WTC11 (cell line): ENCODE measurements around the gene CHD6.

ENCODE experiments used
- ATF1 ChIP-seq: sonication (generic); formaldehyde crosslinking; IDR thresholded peaks from 2 replicates; pipeline ENCODE4 v1.8.1; 2023; ENCODE audit warnings: mild to moderate bottlenecking, moderate library complexity, missing genetic modification reagents
- CREM ChIP-seq: sonication (generic); formaldehyde crosslinking; IDR thresholded peaks from 2 replicates; pipeline ENCODE4 v1.8.1; 2022; ENCODE audit warnings: mild to moderate bottlenecking, missing genetic modification reagents, moderate library complexity
- CTCF ChIP-seq: fragments of 200-600 bp; IDR thresholded peaks from 2 replicates; pipeline ENCODE4 v1.8.0; 2022; ENCODE audit warnings: antibody characterized with exemption
- ESRRA ChIP-seq: sonication (generic); formaldehyde crosslinking; IDR thresholded peaks from 2 replicates; pipeline ENCODE4 v1.8.1; 2022; ENCODE audit warnings: mild to moderate bottlenecking, missing genetic modification reagents, borderline replicate concordance
- SP1 ChIP-seq: sonication (generic); formaldehyde crosslinking; conservative IDR thresholded peaks from 2 replicates; pipeline ENCODE4 v1.8.1; 2022; ENCODE audit warnings: missing genetic modification reagents
- ZNF263 ChIP-seq: sonication (generic); formaldehyde crosslinking; IDR thresholded peaks from 2 replicates; pipeline ENCODE4 v1.8.1; 2022; ENCODE audit warnings: low read depth, mild to moderate bottlenecking, moderate library complexity, missing genetic modification reagents
- TF ChIP-seq, protein P1 (sequence below): sonication (generic); formaldehyde crosslinking; IDR thresholded peaks from 2 replicates; pipeline ENCODE4 v1.8.1; 2023; ENCODE audit warnings: mild to moderate bottlenecking, missing genetic modification reagents, moderate library complexity

- TF ChIP-seq ATF1 (CRISPR knock-in tag) (no peak), CREM (no peak), CTCF (no peak), SP1 (CRISPR knock-in tag) (no peak), ESRRA (CRISPR knock-in tag) (no peak), ZNF263 (CRISPR knock-in tag) (no peak)
- TF ChIP-seq, protein P1, sequence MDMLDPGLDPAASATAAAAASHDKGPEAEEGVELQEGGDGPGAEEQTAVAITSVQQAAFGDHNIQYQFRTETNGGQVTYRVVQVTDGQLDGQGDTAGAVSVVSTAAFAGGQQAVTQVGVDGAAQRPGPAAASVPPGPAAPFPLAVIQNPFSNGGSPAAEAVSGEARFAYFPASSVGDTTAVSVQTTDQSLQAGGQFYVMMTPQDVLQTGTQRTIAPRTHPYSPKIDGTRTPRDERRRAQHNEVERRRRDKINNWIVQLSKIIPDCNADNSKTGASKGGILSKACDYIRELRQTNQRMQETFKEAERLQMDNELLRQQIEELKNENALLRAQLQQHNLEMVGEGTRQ (CRISPR knock-in tag), result no peak
Observed at GRCh38 chr20:41604002-41604401, 14.2 kb downstream of the CHD6 start.
